ENCODE measurements around the gene SWI5.

DNA sequence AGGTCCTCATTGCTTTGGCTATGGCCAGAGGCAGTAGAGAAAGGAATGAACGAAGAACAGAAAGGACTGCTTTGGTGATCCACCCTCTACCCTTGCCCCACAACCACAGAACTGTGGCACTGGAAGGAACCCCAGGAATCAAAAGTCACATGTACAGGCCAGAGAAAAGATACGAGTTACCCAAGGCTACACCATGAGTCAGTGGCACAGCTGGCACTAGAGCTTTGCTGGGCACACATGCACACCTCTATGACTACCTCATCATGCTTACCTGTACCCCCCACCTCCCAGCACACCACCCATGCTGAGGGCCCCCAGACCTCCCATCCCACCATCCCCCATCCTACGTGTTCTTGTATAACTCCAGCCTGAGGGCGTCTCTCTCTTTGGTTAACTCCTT lies 13.4 kb upstream of the SWI5 start:
- TF ChIP-seq POLR2A (IDR thresholded peaks at IDR 0.05) = no peak
- TF ChIP-seq, protein P1, sequence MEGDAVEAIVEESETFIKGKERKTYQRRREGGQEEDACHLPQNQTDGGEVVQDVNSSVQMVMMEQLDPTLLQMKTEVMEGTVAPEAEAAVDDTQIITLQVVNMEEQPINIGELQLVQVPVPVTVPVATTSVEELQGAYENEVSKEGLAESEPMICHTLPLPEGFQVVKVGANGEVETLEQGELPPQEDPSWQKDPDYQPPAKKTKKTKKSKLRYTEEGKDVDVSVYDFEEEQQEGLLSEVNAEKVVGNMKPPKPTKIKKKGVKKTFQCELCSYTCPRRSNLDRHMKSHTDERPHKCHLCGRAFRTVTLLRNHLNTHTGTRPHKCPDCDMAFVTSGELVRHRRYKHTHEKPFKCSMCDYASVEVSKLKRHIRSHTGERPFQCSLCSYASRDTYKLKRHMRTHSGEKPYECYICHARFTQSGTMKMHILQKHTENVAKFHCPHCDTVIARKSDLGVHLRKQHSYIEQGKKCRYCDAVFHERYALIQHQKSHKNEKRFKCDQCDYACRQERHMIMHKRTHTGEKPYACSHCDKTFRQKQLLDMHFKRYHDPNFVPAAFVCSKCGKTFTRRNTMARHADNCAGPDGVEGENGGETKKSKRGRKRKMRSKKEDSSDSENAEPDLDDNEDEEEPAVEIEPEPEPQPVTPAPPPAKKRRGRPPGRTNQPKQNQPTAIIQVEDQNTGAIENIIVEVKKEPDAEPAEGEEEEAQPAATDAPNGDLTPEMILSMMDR (IDR thresholded peaks at IDR 0.05) = no peak
